Left cardiac atrium (tissue), 4 donors: ENCODE measurements around the gene CHRND. TPM values are rescaled to one million over a fixed set of nuclear protein-coding genes. Genes with fewer than 3 reads are reported as not detected.

ENCODE experiments used
- ATAC-seq, 2 donors: fragments of 200-7000 bp; cut with Tn5 transposase; one replicate each; pipeline ENCODE4 v1.9.1; 2020; ENCODE audit warnings: mild to moderate bottlenecking in 2 of 2, moderate library complexity in 2 of 2
- DNase-seq: peaks from one replicate; pipeline ENCODE4 v3.0.0-alpha.2; 2020
- intact Hi-C, 2 donors: fragments of 100-400 bp; cut with DNase I; formaldehyde crosslinking; loops; one replicate each; pipeline versions ENCODE4 v1.14.1 to v1.15.1; 2022 to 2023
- total RNA-seq, 2 donors: library from RNA; stranded (reverse); fragmentation: NEBNext Ultra II Directional; extraction: Animal tissue kit (Norgen Biotek cat#: 25700); gene quantifications; one replicate each; pipeline ENCODE4 v1.2.1, GENCODE V29; 2021
- donor health status: DM: no; HTN: yes; CAD: no.
- donor health status: DM: no; HTN: yes; CAD: no; lungs with severe emphysema.
- donor health status: DM: yes; HTN: yes; CAD: no.
- donor health status: Dilated cardiomyopathy.

Gene CHRND
- total RNA-seq, 2 donors from 2014 or later = 0.35 TPM; not detected in 1

DNA sequence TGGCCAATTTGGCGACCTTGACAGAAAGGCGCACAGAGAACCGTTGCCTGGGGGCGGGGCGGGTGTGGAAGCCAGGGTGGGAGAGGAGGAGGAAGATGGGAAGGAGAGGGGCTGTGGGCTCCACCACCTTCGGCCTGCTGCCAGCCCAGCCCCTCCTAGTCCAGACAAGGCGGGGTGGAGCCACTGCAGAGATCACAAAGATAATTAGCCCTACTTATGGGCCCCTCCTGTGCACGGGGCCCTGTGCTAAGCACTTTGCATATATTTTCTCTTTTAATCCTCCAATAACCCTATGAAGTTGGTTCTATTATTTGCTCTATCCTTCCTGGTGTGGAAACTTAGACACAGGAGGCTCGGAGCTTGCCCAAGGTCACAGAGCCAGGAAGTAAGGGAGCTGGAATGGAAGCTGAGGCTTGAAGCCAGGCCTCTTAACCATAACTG, 24.6 kb upstream of the CHRND start:
- ATAC-seq = no peak
- no peak for DNase-seq
- intact Hi-C loops = no loop called here

DNA sequence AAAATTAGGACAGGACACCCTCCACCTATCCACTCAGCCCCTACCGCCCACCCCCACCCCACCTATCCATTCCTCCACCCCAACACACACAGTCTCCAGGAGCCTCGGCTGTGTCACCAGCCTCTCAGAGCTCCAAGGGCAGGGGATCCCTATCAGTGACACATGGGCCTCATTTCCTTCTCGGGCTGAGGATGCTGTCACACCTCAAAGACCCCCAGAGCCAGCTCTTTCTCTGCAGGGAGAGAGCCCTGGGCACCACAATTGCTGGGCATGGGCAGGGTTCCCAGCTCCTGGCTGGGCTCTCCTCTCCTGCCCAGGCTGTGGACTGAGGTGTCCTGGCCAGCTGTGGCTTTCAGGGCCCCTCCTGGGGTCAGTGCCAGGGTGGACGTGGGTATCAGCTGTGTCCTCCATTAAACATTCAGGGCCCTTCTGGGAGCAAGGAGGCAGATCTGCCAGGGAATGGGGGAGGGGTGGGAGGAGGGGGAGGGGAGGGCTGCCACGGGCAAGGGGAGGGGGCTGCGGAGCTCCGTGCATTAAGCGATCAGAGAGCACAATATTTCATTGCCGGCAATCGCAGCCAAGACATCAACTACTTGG, 24.1 kb upstream of the CHRND start:
- DNase-seq (no peak), ATAC-seq (no peak)
- intact Hi-C loops = no loop called here

DNA sequence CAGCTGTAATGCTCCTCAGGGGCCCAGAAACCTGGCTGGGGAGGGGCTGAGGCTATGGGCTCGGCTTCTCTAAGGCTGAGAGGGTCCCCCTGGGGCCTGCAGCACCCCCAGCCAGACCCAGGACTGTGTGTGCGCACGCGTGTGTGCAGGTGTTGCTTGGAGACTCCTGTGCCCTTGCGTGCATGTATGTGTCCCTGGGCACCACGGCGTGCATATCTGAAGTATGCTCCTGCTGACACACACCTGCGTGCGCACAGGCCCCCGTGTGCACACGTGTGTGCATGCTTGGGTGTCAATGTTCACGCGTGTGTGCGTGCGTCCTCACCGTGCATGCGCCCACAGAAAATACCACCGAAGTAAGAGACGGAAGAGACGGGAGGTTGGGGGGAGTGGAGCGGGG, 23.4 kb upstream of the CHRND start:
- intact Hi-C loops = no loop called here
- ATAC-seq = peak in 1 of 2 donors; percentile 25
- DNase-seq = no peak

DNA sequence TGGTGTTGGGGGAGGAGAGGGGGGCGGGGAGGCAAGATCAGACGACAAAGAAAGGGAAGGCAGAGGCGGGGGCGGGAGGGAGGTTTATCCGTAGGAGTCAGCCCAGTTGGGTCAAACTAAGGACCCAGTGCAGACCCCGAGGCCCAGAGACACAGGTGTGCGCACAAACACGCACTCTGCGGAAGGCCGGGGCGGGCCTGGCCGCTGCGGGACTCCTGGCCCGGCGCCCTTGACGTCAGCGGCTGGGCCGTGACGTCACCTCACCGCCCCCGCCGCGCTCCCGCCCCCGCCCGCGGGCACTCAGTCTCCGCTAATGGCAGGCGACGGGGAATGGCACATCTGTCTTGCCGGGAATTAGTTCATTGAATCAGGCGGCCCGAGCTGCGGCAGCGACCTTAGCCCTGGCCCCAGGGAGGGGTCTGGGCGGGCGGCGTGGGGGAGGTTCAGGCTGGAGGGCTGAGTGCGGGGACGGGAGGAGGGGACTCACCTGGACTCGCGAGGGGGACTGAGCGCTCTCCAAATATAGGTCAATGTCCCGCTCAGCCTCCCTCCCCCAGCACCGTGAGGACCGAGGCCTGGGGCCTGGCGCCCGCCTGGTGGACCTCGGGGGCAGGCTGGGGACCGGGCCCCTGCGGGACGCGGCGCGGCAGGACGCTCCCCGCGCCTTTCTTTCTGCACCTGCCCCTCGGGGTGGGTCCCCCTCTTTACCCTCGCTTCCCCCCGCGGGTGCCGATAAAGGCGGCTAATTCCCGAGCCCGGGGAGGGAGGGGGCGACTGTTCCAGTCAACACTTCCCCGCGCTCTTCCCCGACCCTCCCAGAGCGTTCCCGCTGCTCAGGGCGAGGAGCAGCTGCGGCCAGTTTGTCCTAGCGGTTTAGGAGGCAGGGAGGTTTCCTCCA, 22.8 kb upstream of the CHRND start:
- DNase-seq (peak; percentile 66), ATAC-seq (peak; percentile 72 to 80)
- intact Hi-C loops = no loop called here

DNA sequence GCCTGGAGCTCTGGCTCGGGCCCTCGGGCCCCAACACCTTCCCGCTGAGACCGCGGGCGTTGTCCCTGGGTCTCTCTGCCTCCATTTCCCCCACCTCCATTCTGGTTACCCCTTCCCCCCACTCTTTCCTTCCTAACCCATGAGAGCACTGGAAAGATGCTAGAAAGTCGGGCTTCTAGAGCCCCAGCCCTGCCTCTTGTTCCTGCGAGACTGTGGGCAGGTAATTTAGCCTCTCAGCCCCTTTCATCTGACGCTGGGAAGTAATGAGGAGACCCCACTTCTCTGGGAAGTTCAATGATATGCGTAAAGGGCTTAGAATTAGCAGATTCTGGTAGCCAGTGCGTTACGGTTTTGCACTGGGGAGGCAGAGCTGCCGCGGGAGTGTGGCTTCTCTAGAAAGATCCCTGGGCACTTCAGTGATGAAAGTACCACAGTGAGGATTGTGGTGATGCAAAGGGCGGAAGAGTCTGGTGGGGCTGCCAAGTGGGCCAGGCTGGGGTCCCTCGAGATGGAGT, 22.1 kb upstream of the CHRND start:
- ATAC-seq (no peak), DNase-seq (no peak)
- intact Hi-C loops = no loop called here

DNA sequence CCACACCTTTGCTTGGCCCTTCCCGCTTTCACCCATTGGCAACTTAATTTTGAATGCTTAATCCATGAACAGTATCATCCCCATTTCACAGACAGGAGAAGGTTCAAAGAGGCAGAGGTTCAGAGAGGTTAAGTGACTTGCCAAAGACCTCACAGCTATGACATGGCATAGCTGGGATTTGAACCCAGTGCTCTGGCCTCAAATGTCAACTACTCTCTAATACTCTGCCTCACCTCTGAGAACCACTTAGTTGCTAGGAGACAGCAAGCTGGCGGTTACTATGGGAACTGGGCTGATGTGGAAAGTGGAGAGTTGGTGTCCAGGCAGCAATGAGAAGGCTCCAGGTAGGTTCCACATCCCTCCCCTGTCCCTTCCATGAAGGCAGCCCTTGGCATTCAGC, 21.5 kb upstream of the CHRND start:
- DNase-seq = no peak
- intact Hi-C loops = no loop called here
- ATAC-seq = no peak

DNA sequence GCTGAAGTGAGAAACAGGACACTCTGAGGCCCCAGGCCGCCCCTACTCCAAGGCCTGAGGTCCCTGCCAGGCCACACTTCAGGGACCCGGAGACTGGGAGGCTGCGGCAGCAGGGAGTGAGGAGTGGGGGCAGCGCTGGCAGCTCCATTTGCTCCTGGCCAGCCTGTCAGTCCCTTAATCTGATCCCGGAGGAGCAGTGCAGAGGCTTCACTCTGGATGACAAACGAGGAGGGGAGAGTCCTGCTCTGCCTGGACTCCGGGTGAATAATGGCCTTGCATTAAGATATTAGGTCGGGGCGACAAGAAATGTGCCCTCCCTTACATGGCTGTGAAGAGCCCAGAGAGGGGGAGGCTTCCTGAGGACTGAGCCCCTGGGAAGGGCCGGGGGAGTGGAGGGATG, 20.1 kb upstream of the CHRND start:
- ATAC-seq (no peak), DNase-seq (no peak)
- intact Hi-C loops = no loop called here

DNA sequence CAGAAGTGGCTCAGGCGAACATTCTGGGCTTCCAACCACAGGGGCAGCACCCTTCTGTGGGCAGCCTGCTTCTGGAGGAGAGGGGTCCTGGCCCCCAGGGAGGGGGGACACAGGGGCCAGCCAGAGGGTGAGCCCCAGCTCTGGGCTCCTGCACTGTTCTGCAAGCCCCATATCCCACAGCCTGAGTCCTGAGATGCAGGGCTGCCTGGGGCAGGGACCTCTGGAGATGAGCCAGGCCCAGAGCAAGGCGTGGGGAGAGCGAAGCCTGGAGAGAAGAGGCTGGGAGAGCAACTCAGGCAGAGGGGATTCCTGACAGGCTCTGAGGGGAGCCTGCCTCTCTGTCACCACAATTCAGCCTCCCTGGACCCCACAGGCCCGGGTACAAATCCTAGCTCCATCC, 19.3 kb upstream of the CHRND start:
- DNase-seq (no peak), ATAC-seq (no peak)
- intact Hi-C loops = no loop called here

DNA sequence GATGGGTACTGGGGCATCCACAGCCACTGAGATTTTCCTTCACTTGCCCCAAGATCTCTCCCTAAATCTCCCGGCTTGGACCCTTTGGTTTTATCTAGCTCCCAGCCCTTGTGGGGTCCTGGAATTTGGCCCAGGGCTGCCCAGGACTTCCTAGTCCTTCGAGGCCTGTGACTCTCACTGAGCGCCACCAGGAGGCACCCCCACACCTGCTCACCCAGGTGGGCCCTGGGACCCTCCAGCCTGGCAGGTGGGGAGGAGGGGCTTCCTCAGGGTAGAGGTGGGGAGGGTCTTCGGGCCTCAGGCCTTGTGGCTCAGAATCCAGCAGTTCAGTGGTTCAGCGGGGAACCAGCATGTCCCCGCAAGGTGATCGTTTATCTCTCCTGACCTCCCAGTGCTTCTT, 17.7 kb upstream of the CHRND start:
- DNase-seq = no peak
- intact Hi-C loops = no loop called here
- ATAC-seq = no peak

DNA sequence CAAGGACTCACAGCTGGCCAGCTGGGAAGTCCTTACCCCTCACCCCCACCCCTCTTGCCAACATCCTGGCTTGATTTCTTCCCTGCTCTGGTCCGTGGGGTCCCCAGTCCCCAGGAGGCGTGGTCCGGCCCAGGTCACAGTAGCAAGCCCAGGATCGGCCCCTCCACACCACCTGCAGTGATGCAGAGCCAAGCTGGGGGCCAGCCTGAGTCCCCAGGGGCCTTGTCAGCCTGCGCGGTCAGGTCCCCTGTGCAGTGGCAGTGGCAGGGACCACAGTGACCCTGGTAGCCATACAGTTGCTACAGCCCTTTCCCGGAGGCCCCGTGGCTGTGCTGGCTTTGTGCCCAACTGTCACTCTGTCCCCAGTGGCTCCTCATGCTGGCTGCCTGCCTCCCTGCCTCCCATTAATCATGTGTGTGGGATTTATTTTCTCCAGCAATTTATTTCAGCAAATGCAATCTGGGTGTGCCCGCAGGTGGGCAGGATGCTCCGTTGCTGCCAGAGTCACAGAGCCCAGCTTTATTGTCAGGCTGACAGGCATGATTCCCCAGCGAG, 14.5 kb upstream of the CHRND start:
- DNase-seq = no peak
- intact Hi-C loops = no loop called here
- ATAC-seq = no peak

DNA sequence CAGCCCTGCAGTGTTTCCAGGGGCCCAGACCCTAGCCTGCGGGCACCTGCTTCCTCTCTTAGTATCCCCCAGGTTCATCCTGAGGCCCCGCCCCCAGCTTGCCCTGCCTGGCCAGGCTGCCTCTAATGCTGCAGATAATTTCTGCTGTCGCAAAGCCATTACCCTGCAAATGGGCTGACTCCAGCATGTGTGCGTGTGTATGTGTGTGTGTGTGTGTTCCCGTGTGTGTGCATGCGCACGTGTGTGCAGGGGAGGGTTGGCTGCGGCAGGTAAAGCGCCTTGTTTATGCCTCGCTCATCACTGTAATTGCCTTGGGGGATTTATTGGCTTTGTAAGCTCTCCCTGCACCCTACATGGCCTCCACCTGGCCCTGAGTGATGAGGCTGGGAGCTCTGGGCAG, 13.4 kb upstream of the CHRND start:
- no peak for DNase-seq
- no peak for ATAC-seq

DNA sequence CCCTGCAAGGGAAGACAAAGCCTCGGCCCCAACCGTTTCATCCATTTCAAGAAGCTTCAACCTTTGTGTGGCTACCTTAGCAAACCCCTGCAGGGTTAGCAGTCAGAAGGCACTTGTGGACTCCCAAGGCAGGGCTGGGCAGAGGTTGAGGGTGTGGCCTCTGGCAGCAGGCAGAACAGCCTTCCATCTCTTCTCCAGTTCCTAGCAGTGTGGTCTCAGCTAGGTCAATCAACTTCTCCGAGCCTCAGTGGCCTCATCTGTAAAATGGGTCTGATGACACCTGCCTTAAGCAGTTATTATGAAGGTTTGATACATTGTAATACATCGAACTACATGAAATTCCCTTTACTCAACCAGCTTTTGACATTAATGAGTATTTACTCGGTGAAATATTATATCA, 12.6 kb upstream of the CHRND start:
- intact Hi-C loops = no loop called here
- DNase-seq = no peak
- ATAC-seq = no peak

More for the DNA sequence above, 13.4 kb upstream of the CHRND start:
- intact Hi-C loops = no loop called here

DNA sequence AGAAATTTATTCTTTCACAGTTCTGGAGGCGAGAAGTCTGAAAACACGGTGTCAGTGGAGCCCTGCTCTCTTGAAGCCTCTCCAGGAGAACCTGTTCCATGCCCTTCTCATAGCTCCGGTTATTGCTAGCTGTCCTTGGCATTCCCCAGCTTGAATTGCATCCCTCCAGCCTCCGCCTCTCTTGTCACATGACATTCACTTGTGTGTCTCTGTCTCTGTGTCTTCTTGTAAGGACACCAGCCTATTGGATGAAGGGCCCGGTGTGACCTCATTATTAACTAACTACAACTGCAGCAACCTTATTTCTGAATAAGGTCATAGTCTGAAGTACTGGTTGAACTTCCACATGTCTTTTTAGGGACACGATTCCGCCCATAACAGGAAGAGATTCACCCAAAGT, 10.3 kb upstream of the CHRND start:
- ATAC-seq = no peak
- no peak for DNase-seq
- intact Hi-C loops = no loop called here

DNA sequence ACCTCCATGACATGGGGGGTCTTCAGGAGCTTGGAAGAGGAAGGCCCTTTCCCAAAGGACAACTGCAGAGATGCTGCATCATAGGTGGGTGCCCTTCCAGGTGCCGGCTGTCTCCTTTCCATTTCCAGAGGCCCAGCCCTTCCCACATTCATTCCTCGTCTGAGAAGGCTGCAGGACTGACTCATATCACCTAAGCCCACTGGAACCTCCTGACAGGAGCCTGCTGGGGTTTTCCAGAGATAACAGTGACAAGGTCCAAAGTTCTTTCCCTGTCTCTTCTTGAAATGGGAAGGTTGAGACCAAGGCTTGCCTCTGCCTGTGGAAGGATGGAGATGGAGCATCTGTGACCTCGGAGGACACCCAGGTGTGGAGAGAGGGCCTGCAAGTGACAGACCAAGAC, 9.4 kb upstream of the CHRND start:
- DNase-seq (no peak), ATAC-seq (no peak)
- intact Hi-C loops = no loop called here

DNA sequence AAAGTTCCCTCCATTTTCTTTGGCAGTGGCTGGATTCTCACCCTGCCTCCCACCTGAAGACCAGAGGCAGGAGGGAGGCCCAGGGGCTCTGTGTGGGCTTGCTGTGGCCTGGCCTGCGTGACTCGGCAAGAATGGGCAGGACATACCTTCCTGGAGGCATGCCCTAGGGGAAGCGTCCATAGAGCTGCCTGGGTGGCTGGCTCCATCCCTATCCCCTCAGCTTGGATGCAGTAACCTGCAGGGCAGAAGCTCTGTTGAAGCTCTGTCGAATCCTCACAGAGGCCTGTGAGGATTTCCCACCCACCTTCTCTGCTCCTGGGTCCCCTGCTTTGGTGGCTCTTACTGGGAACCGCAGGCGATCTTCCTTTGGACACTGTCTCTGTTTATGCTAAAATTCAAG, 7.1 kb upstream of the CHRND start:
- DNase-seq (no peak), ATAC-seq (no peak)
- intact Hi-C loops = no loop called here

DNA sequence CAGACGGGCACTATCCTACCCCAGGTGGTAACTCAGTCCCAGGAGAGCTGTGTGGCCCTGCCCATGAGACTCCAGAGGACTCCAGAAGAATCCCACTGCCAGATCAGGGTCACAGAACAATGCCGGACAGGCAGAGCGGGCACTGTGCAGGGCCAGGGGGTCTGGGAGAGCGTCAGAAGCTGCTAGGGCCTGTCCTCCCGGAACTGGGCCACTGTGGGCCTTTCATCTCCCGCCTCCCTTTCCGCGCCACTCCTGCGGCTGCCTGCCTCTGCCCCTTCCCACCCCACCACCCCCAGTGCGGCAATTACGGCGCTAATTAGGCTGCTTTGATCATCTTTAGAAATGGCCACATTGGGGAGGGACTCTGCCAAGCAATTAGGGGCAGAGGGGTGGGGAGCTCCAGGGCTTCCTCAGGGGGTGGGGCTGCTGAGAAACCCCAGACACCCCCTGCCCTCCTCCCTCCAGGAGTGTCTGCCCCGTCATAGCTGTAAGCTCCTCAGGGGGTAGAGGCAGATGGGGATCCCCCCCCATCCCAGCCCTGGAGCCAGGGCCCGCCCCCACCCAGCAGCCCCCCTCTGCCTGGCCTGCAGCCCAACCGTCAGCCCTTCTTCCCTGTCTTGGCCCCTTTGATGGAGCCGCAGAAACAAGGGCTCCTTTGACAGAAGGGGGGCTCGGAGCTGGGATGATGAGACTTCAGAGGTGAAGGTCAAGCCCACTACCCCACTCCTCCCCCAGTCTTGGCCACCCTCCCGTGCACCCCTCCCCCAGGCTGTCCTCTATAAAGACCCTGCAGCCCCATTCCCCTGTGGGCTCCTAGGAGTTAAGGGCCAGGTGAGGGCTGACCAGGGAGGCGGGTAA, 6.2 kb upstream of the CHRND start, which contains the start of gene PRSS56:
TSS of gene PRSS56 (plus strand) at position 808 of the 858 bp plus-strand sequence. CDS start 211 bp downstream, outside the sequence.
- intact Hi-C loops = loop anchor here (5.0 to 10.0 kb wide), 4 partner anchors 68 to 618 kb away; no protein-coding TSS in a partner anchor
- DNase-seq (no peak), ATAC-seq (no peak)

DNA sequence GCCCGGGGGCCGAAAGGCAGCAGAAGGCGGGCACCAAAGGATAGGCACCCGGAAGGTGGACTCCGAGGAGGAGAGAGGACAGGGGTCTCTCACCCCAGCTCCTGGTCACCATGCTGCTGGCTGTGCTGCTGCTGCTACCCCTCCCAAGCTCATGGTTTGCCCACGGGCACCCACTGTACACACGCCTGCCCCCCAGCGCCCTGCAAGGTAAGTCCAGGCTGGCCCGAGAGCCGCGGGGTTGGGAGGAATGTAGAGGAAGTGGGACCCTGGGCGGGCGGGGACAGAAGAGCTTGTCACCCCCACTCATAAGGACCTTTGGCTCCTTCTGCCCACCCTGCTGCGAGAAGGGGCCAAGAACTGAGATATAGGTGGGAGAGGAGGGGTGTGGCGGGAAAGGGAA, 5.5 kb upstream of the CHRND start:
- intact Hi-C loops = loop anchor here (5.0 to 10.0 kb wide), 4 partner anchors 68 to 618 kb away; no protein-coding TSS in a partner anchor
- DNase-seq (no peak), ATAC-seq (no peak)

DNA sequence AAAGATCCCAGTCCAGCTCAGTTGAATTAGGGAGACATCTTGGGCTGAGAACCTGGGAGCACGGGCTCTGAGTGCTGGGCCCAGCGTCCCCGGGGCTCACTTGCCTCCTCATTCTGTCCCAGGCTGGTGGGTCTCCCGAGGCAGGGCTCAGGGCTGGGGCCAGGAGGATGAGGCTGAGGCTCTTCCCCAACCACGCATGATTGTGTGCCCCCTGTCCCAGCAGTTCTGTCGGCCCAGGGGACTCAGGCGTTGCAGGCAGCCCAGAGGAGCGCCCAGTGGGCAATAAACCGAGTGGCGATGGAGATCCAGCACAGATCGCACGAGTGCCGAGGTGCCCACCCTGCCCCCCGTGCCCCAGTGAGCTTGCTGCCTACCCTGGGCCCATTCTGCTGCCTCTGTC, 4.9 kb upstream of the CHRND start:
- no peak for ATAC-seq
- DNase-seq = no peak
- intact Hi-C loops = loop anchor here (5.0 to 10.0 kb wide), 4 partner anchors 69 to 619 kb away; no protein-coding TSS in a partner anchor
